ENCODE measurements around the gene FRMD5. TPM values are rescaled to one million over a fixed set of nuclear protein-coding genes. Genes with fewer than 3 reads are reported as not detected.

FRMD5 gene
- total RNA-seq, 1 experiment from 2014 or later = 27.2 TPM

- Histone ChIP-seq H2AFZ (ENCODE audit: low read depth, low read length, poor library complexity, severe bottlenecking) (no peak overlapping the region), H3K4me3 (replicated peaks in 1 of 2; ENCODE audit: low read depth in 1 of 2, low read length in 2 of 2) (no peak overlapping the region), H3K9me3 (ENCODE audit: control insufficient read depth in 1 of 2, insufficient read depth in 1 of 2, low read depth in 1 of 2, low read length in 2 of 2) (no peaks in the 10 kb centered on the region), H3K4me1 (ENCODE audit: control insufficient read depth in 1 of 2, insufficient read depth in 2 of 2, low read length in 2 of 2) (no peaks in the 10 kb centered on the region), H4K20me1 (ENCODE audit: insufficient read depth) (no peaks in the 10 kb centered on the region), H3K4me2 (ENCODE audit: low read length) (no peak overlapping the region), H3K27me3 (ENCODE audit: insufficient read depth, low read length) (no peaks in the 10 kb centered on the region), H3K9ac (ENCODE audit: low read length) (no peak overlapping the region), H3K36me3 (ENCODE audit: control insufficient read depth in 1 of 2, insufficient read depth in 2 of 2, low read length in 2 of 2) (no peaks in the 10 kb centered on the region), H3K9me2 (ENCODE audit: insufficient read depth) (no peaks in the 10 kb centered on the region), H3K27ac (ENCODE audit: low read depth, low read length) (no peak overlapping the region), H3K79me2 (ENCODE audit: insufficient read depth, low read length) (peaks cover 81% of the 10 kb centered on the region)
- BruUV-seq (replicated peaks) = no TSS peak
- ChIA-PET RAD21 (ENCODE audit: low non-redundant PET in 1 of 2, low total read pairs in 2 of 2, uncharacterized antibody in 2 of 2, unreplicated experiment in 2 of 2) (no interaction called here), POLR2A (no interaction called here), CTCF (no interaction called here)
- TF ChIP-seq REST (IDR thresholded peaks at IDR 0.05; ENCODE audit: low read depth) (no peak), TCF7L2 (IDR thresholded peaks at IDR 0.05; ENCODE audit: borderline replicate concordance, extremely low read depth, insufficient read depth, insufficient read length) (no peak), POLR2A (IDR thresholded peaks at IDR 0.05; ENCODE audit: borderline replicate concordance, extremely low read depth, insufficient read depth, insufficient read length) (no peak), EZH2 (IDR thresholded peaks at IDR 0.05) (no peak), EGR1 (IDR thresholded peaks at IDR 0.05; ENCODE audit: low read depth) (no peak), EZH2phosphoT487 (IDR thresholded peaks at IDR 0.05; ENCODE audit: borderline replicate concordance) (no peak), SRF (IDR thresholded peaks at IDR 0.05; ENCODE audit: low read depth) (no peak), FOSL1 (IDR thresholded peaks at IDR 0.05; ENCODE audit: low read depth) (no peak), CTCF (IDR thresholded peaks at IDR 0.05 in 2 of 3, conservative IDR thresholded peaks at IDR 0.05 in 1 of 3; ENCODE audit: borderline replicate concordance in 1 of 3, insufficient read depth in 1 of 3, low read depth in 2 of 3, low read length in 2 of 3) (no peak), CEBPB (IDR thresholded peaks at IDR 0.05; ENCODE audit: low read depth) (no peak), YY1 (IDR thresholded peaks at IDR 0.05; ENCODE audit: extremely low read depth, insufficient replicate concordance, low read depth, low read length) (no peak), ATF3 (IDR thresholded peaks at IDR 0.05) (no peak), SP1 (IDR thresholded peaks at IDR 0.05; ENCODE audit: low read depth) (no peak), JUND (IDR thresholded peaks at IDR 0.05) (no peak), ELF1 (IDR thresholded peaks at IDR 0.05; ENCODE audit: borderline replicate concordance, low read depth) (no peak), RAD21 (IDR thresholded peaks at IDR 0.05; ENCODE audit: low read depth) (no peak), SIN3A (IDR thresholded peaks at IDR 0.05; ENCODE audit: low read depth) (no peak)
- intact Hi-C loops (cut with micrococcal nuclease) = no loop called here
- ATAC-seq (no peak), DNase-seq (ENCODE audit: low read depth, low spot score) (no peak)
Measured at GRCh38 chr15:44128443-44128842, 66.6 kb downstream of the FRMD5 start.
